ENCODE results near the gene UXS1. TPM values are rescaled to one million over a fixed set of nuclear protein-coding genes. Genes with fewer than 3 reads are reported as not detected.

UXS1 gene
- total and polyA plus RNA-seq, 2 donors (not counting 1 experiment from before 2014, with no cell fraction given): 20.3 to 44.8 TPM

GRCh38 chr2:106116248-106116647 lies 77.9 kb downstream of the UXS1 start:
- intact Hi-C loops (cut with micrococcal nuclease): no loop called here
- Mint-ChIP-seq H3K4me3 (no peak overlapping the region), H3K9me3 (ENCODE audit: insufficient read depth) (no peaks in the 10 kb centered on the region), H3K4me1 (peaks cover 11% of the 10 kb centered on the region), H3K27me3 (no peaks in the 10 kb centered on the region), H3K27ac (peak overlapping the region; percentile 26)
- Histone ChIP-seq H2AFZ (ENCODE audit: insufficient read depth, low read depth, low read length, poor library complexity, severe bottlenecking) (no peak overlapping the region), H4K20me1 (ENCODE audit: control insufficient read depth, insufficient read depth, low read length, poor library complexity, severe bottlenecking) (no peaks in the 10 kb centered on the region), H3K9me3 (ENCODE audit: control extremely low read depth in 1 of 3, control insufficient read depth in 2 of 3, insufficient read depth in 1 of 3, low read length in 2 of 3) (no peaks in the 10 kb centered on the region), H3K36me3 (replicated peaks in 1 of 2; ENCODE audit: control extremely low read depth in 1 of 2, control insufficient read depth in 1 of 2, extremely low read depth in 1 of 2, insufficient read depth in 2 of 2, low read length in 1 of 2) (peaks cover 3 to 40% of the 10 kb centered on the region in 2 experiments), H3K27me3 (replicated peaks in 1 of 4; ENCODE audit: control extremely low read depth in 1 of 4, control insufficient read depth in 3 of 4, insufficient read depth in 4 of 4, low read length in 3 of 4) (no peaks in the 10 kb centered on the region), H3K4me1 (ENCODE audit: control insufficient read depth in 2 of 2, insufficient read depth in 2 of 2, low read length in 2 of 2) (peaks cover 6 to 7% of the 10 kb centered on the region in 2 donors), H3K4me2 (replicated peaks; ENCODE audit: low read depth, low read length, poor library complexity, severe bottlenecking) (no peak overlapping the region), H3K79me2 (ENCODE audit: control insufficient read depth, insufficient read depth, low read length) (no peaks in the 10 kb centered on the region), H3K9ac (ENCODE audit: low read length) (no peak overlapping the region), H3K27ac (ENCODE audit: low read length in 2 of 2) (no peak overlapping the region), H3K4me3 (ENCODE audit: control extremely low read depth in 1 of 5, extremely low read depth in 1 of 5, insufficient read depth in 1 of 5, low read depth in 2 of 5, low read length in 4 of 5) (no peak overlapping the region)
- CTCF ChIA-PET: interaction anchor here (0.9 kb wide), 1 partner anchor 11 kb away, joined by 3 read pairs; no protein-coding TSS in a partner anchor
- TF ChIP-seq CTCF (IDR thresholded peaks at IDR 0.05) (no peak), EZH2 (IDR thresholded peaks at IDR 0.05; ENCODE audit: borderline replicate concordance, insufficient read depth, low read depth, low read length, poor library complexity, severe bottlenecking) (no peak)
- ATAC-seq (ENCODE audit: low read depth) (no peak), DNase-seq (no peak)
- WGBS (ENCODE audit: insufficient coverage): 90% methylated on average over 4 of the region's 5 CpGs
- POLR2A ChIA-PET: no interaction called here

GRCh38 chr2:106115665-106116064 lies 78.4 kb downstream of the UXS1 start:
- POLR2A ChIA-PET: no interaction called here
- Histone ChIP-seq H3K27me3 (replicated peaks in 1 of 4; ENCODE audit: control extremely low read depth in 1 of 4, control insufficient read depth in 3 of 4, insufficient read depth in 4 of 4, low read length in 3 of 4) (no peaks in the 10 kb centered on the region), H3K79me2 (ENCODE audit: control insufficient read depth, insufficient read depth, low read length) (no peaks in the 10 kb centered on the region), H3K36me3 (replicated peaks in 1 of 2; ENCODE audit: control extremely low read depth in 1 of 2, control insufficient read depth in 1 of 2, extremely low read depth in 1 of 2, insufficient read depth in 2 of 2, low read length in 1 of 2) (peaks cover 3 to 40% of the 10 kb centered on the region in 2 experiments), H3K9ac (ENCODE audit: low read length) (no peak overlapping the region), H4K20me1 (ENCODE audit: control insufficient read depth, insufficient read depth, low read length, poor library complexity, severe bottlenecking) (no peaks in the 10 kb centered on the region), H3K27ac (ENCODE audit: low read length in 2 of 2) (no peak overlapping the region), H3K4me1 (ENCODE audit: control insufficient read depth in 2 of 2, insufficient read depth in 2 of 2, low read length in 2 of 2) (peaks cover 6 to 7% of the 10 kb centered on the region in 2 donors), H2AFZ (ENCODE audit: insufficient read depth, low read depth, low read length, poor library complexity, severe bottlenecking) (no peak overlapping the region), H3K4me3 (ENCODE audit: control extremely low read depth in 1 of 5, extremely low read depth in 1 of 5, insufficient read depth in 1 of 5, low read depth in 2 of 5, low read length in 4 of 5) (no peak overlapping the region), H3K9me3 (ENCODE audit: control extremely low read depth in 1 of 3, control insufficient read depth in 2 of 3, insufficient read depth in 1 of 3, low read length in 2 of 3) (no peaks in the 10 kb centered on the region), H3K4me2 (replicated peaks; ENCODE audit: low read depth, low read length, poor library complexity, severe bottlenecking) (no peak overlapping the region)
- no peak overlapping the region for H3K4me3 Mint-ChIP-seq
- CTCF ChIA-PET: interaction anchor here (0.7 to 0.9 kb wide), 2 partner anchors 10 to 14 kb away, joined by 3 read pairs; no protein-coding TSS in a partner anchor
- no peaks in the 10 kb centered on the region for H3K27me3 Mint-ChIP-seq
- TF ChIP-seq CTCF (IDR thresholded peaks at IDR 0.05): no peak
- no peak for TF ChIP-seq EZH2 (IDR thresholded peaks at IDR 0.05; ENCODE audit: borderline replicate concordance, insufficient read depth, low read depth, low read length, poor library complexity, severe bottlenecking)
- ATAC-seq (ENCODE audit: low read depth) (no peak), DNase-seq (no peak)
- H3K27ac Mint-ChIP-seq: no peak overlapping the region
- WGBS (ENCODE audit: insufficient coverage): 85% methylated on average over 1 of the region's 4 CpGs
- H3K9me3 Mint-ChIP-seq (ENCODE audit: insufficient read depth): no peaks in the 10 kb centered on the region
- peaks cover 11% of the 10 kb centered on the region for H3K4me1 Mint-ChIP-seq
- intact Hi-C loops (cut with micrococcal nuclease): no loop called here
